Epithelial cell of proximal tubule (primary cell): Measurements from ENCODE around the gene COL16A1. TPM values are rescaled to one million over a fixed set of nuclear protein-coding genes. Genes with fewer than 3 reads are reported as not detected.

Experiments used
- DNase-seq: peaks from one replicate; pipeline ENCODE4 v3.0.0-alpha.2; 2011; ENCODE audit warnings: low read depth
- H3K4me3 ChIP-seq: 2 replicates; pipeline ENCODE4 v1.5.1; 2011; ENCODE audit warnings: low read depth, mild to moderate bottlenecking, low read length
- CTCF ChIP-seq: conservative IDR thresholded peaks from 2 replicates; pipeline ENCODE4 v1.5.1; 2012; ENCODE audit warnings: low read depth, mild to moderate bottlenecking, low read length
- total RNA-seq: library from RNA; depleted of rRNA; stranded (reverse); fragments of >200 nt; gene quantifications from 2 replicates; pipeline ENCODE4 v1.2.3, GENCODE V29; 2015

The COL16A1 gene
- total RNA-seq, 1 donor from 2014 or later, result 5.3 TPM

DNA sequence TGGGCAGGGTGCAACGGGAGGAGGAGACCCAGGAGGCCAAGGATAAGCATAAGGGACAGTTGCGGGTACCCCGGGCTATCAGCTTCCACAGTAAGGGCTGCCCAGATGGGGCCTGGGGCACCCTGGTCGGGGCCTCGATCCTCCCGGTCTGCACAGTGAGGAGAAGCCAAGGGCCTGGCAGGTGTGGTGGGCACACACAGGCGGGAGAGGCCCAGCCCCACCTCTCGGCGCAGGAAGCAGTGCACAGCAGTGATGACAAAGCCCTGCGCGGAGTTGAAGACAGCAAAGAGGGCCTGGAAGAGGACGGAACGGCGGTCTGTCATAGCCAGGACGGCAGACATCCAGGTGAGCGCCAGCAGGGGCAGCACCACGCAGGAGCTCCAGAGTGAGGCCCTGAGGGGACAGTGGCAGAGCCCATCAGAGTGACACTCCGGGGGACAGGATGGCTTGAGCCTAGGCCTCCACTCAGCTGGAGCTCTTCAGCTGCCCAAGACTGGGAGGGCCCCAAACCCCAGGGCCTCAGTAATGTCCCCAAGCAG is 29.0 kb upstream of the COL16A1 start:
- DNase-seq, result no peak
- TF ChIP-seq CTCF, result no peak
- H3K4me3 ChIP-seq, result no peak overlapping the region

DNA sequence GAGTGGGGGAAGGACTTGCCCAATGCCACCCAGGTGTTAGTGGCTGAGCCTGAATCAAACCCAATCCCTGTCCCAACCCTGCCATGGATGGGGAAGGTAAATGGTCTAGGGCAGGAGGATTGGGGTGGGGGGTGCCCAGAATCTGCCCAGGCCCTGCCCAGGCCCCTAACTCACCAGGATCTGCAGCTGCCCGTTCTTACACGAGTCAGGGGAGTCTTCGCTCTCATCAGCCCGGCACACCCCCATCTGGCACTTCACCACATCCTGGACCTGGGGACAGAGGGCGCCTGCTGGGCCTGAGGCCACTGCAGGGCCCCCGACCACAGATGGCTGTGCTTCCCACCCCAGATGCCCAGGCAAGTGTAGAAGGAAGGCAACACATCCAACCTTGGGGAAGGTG is 28.5 kb upstream of the COL16A1 start:
- DNase-seq, result no peak
- no peak for TF ChIP-seq CTCF
- no peak overlapping the region for H3K4me3 ChIP-seq

GRCh38 chr1:31731049-31731565 is 27.3 kb upstream of the COL16A1 start:
- DNase-seq, result no peak
- TF ChIP-seq CTCF, result no peak
- no peak overlapping the region for H3K4me3 ChIP-seq

GRCh38 chr1:31730336-31731048 is 26.7 kb upstream of the COL16A1 start:
- no peak for DNase-seq
- H3K4me3 ChIP-seq, result no peak overlapping the region
- no peak for TF ChIP-seq CTCF

DNA sequence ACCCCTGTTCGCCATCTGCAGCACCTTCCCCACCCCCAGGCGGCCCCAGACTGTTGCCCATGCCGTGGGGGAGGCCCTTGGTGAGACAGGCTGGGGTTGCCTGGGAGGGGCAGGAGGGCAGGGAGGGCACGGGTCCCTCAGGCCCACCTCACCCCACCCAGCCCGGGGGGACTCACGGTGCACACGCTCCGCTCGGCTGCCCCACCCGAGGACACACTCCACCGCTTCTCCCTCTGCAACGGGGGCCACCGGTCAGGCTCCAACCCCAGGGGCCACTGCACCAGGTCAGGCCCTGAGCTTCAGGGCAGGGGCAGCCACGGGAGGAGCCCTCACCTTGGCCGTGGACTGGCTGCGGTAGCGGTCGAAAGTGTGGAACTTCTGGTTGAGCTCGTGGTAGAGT is 24.0 kb upstream of the COL16A1 start:
- DNase-seq, result no peak
- TF ChIP-seq CTCF, result no peak
- H3K4me3 ChIP-seq, result no peak overlapping the region

GRCh38 chr1:31727195-31727594 is 23.4 kb upstream of the COL16A1 start:
- no peak for TF ChIP-seq CTCF
- H3K4me3 ChIP-seq, result no peak overlapping the region
- no peak for DNase-seq

- no peak for DNase-seq
- H3K4me3 ChIP-seq, result no peak overlapping the region
- no peak for TF ChIP-seq CTCF
Observed at GRCh38 chr1:31726715-31727114, 22.9 kb upstream of the COL16A1 start.
